Panc1 (cell line): ENCODE results near the gene DYNC2LI1. TPM values are rescaled to one million over a fixed set of nuclear protein-coding genes. Genes with fewer than 3 reads are reported as not detected.
A peak's percentile ranks its signal among the peaks of the same experiment; 100 is the strongest.

Source experiments
- ATAC-seq: fragments of 200-7000 bp; cut with Tn5 transposase; 2 replicates; pipeline ENCODE4 v1.9.1; 2020; ENCODE audit warnings: mild to moderate bottlenecking, moderate library complexity
- BruUV-seq: library from RNA; stranded (reverse); fragments of 400-500 nt; replicated peaks from 2 replicates; lab custom pipeline; 2021; lab: Mats Ljungman, UMichigan
- CTCF ChIA-PET: fragments of 300-600 bp; sonication (Branson Sonifier 250); formaldehyde crosslinking; loops from one replicate; lab custom pipeline; 2022; ENCODE audit warnings: antibody characterized with exemption; lab: Charles Lee
- POLR2A ChIA-PET: fragments of 300-600 bp; sonication (Branson Sonifier 250); formaldehyde crosslinking; loops from one replicate; lab custom pipeline; 2022; ENCODE audit warnings: antibody characterized with exemption; lab: Charles Lee
- DNase-seq: peaks from one replicate; pipeline ENCODE4 v3.0.0-alpha.2; 2010; ENCODE audit warnings: low read depth, low spot score
- H3K27ac ChIP-seq: 2 replicates; pipeline ENCODE4 v1.5.1; 2011; ENCODE audit warnings: mild to moderate bottlenecking, low read length, inconsistent platforms
- H3K27me3 ChIP-seq: fragments of 200-500 bp; sonication (Bioruptor generic); 2 replicates; pipeline ENCODE4 v1.6.0; 2014; ENCODE audit warnings: low read length, inconsistent platforms; ENCODE audit not compliant: control insufficient read depth, insufficient read depth
- H3K36me3 ChIP-seq: fragments of 200-500 bp; sonication (Bioruptor generic); 2 replicates; pipeline ENCODE4 v1.5.1; 2014; ENCODE audit warnings: inconsistent platforms, mild to moderate bottlenecking, low read length, moderate library complexity; ENCODE audit not compliant: control insufficient read depth, insufficient read depth
- H3K4me1 ChIP-seq: 2 replicates; pipeline ENCODE4 v1.5.1; 2011; ENCODE audit warnings: inconsistent platforms, mild to moderate bottlenecking, low read length, moderate library complexity; ENCODE audit not compliant: control insufficient read depth, insufficient read depth
- H3K4me3 ChIP-seq, 2 experiments: 2 replicates each; pipeline ENCODE4 v1.5.1; 2011 to 2012; ENCODE audit warnings: low read depth in 2 of 2, low read length in 2 of 2, mild to moderate bottlenecking in 2 of 2, inconsistent platforms in 1 of 2, moderate library complexity in 1 of 2
- H3K9me3 ChIP-seq: fragments of 200-500 bp; sonication (Bioruptor generic); 2 replicates; pipeline ENCODE4 v1.5.1; 2014; ENCODE audit warnings: low read depth, mild to moderate bottlenecking, inconsistent platforms, low read length, moderate library complexity; ENCODE audit not compliant: control insufficient read depth, insufficient read depth
- CTCF ChIP-seq: fragments of 450-650 bp; IDR thresholded peaks from 2 replicates; pipeline ENCODE4 v1.5.1; 2017; ENCODE audit warnings: mild to moderate bottlenecking
- POLR2AphosphoS5 ChIP-seq: IDR thresholded peaks from 2 replicates; pipeline ENCODE4 v1.6.1; 2012; ENCODE audit warnings: mild to moderate bottlenecking, low read depth, low read length, moderate library complexity
- SIN3A ChIP-seq: IDR thresholded peaks from 2 replicates; pipeline ENCODE4 v1.6.1; 2012; ENCODE audit warnings: low read depth, mild to moderate bottlenecking, low read length, moderate library complexity, borderline replicate concordance; ENCODE audit not compliant: insufficient read depth
- TCF7L2 ChIP-seq: IDR thresholded peaks from 2 replicates; pipeline ENCODE4 v1.6.1; 2011; ENCODE audit warnings: mild to moderate bottlenecking, low read depth, low read length, inconsistent platforms
- in situ Hi-C: cut with HindIII; loops from 2 replicates; pipeline ENCODE4 v1.10.0; 2016; ENCODE audit warnings: low sequenced_read_pairs, low pct_unique_long_range_greater_than_20kb
- intact Hi-C: fragments of 100-400 bp; cut with micrococcal nuclease; formaldehyde crosslinking; loops from one replicate; pipeline ENCODE4 v1.10.0; 2022; ENCODE audit not compliant: unreplicated experiment
- total RNA-seq: library from RNA; stranded (reverse); gene quantifications from one replicate; pipeline ENCODE4 v1.2.1, GENCODE V29; 2021; ENCODE audit not compliant: unreplicated experiment
- TF ChIP-seq, protein P1 (sequence below), 2 experiments: IDR thresholded peaks; 2 replicates each; pipeline ENCODE4 v1.6.1; 2011 to 2012; ENCODE audit warnings: low read depth in 2 of 2, control low read depth in 1 of 2, low read length in 1 of 2, mild to moderate bottlenecking in 1 of 2, moderate library complexity in 1 of 2; ENCODE audit not compliant: insufficient read depth in 1 of 2

The DYNC2LI1 gene
- total RNA-seq, 1 experiment from 2014 or later, result 8.5 TPM

DNA sequence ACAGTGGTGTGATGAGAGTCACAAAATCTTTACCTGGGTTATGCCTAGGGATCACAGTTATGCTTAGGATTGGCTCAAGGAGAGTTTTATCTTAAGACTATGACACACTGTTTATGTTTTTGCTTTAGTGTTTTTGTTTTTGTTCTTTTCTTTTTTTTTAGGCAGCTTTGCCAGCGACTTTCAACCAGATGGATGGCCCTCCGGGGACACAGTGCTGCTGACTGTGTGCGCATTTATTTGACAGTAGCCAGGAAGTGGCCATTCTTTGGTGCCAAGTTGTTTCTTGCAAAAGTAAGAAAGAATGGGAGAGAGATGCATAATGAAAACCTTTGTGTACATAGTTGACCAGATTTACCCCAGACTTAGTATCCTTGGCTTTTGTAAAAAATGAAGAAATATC is 15.1 kb upstream of the DYNC2LI1 start:
- Histone ChIP-seq H3K4me1 (peaks cover 18% of the 10 kb centered on the region), H3K27me3 (no peaks in the 10 kb centered on the region), H3K9me3 (no peaks in the 10 kb centered on the region), H3K36me3 (no peaks in the 10 kb centered on the region), H3K27ac (peak overlapping the region; percentile 77), H3K4me3 (no peak overlapping the region)
- POLR2A ChIA-PET, result interaction anchor here (0.6 kb wide), 3 partner anchors 23 to 33 kb away, joined by 4 to 6 read pairs (median 5); no protein-coding TSS in a partner anchor
- peak; percentile 54 for DNase-seq
- CTCF ChIA-PET, result no interaction called here
- BruUV-seq, result no TSS peak
- intact Hi-C loops (no loop called here), in situ Hi-C loops (no loop called here)
- ATAC-seq, result peak; percentile 73
- TF ChIP-seq, protein P1, sequence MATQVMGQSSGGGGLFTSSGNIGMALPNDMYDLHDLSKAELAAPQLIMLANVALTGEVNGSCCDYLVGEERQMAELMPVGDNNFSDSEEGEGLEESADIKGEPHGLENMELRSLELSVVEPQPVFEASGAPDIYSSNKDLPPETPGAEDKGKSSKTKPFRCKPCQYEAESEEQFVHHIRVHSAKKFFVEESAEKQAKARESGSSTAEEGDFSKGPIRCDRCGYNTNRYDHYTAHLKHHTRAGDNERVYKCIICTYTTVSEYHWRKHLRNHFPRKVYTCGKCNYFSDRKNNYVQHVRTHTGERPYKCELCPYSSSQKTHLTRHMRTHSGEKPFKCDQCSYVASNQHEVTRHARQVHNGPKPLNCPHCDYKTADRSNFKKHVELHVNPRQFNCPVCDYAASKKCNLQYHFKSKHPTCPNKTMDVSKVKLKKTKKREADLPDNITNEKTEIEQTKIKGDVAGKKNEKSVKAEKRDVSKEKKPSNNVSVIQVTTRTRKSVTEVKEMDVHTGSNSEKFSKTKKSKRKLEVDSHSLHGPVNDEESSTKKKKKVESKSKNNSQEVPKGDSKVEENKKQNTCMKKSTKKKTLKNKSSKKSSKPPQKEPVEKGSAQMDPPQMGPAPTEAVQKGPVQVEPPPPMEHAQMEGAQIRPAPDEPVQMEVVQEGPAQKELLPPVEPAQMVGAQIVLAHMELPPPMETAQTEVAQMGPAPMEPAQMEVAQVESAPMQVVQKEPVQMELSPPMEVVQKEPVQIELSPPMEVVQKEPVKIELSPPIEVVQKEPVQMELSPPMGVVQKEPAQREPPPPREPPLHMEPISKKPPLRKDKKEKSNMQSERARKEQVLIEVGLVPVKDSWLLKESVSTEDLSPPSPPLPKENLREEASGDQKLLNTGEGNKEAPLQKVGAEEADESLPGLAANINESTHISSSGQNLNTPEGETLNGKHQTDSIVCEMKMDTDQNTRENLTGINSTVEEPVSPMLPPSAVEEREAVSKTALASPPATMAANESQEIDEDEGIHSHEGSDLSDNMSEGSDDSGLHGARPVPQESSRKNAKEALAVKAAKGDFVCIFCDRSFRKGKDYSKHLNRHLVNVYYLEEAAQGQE (IDR thresholded peaks at IDR 0.05; ENCODE audit: insufficient read depth in 1 of 2, low read depth in 2 of 2, low read length in 1 of 2), result no peak
- no peak for TF ChIP-seq TCF7L2
- TF ChIP-seq SIN3A, result no peak
- no peak for TF ChIP-seq CTCF
- no peak for TF ChIP-seq POLR2AphosphoS5

DNA sequence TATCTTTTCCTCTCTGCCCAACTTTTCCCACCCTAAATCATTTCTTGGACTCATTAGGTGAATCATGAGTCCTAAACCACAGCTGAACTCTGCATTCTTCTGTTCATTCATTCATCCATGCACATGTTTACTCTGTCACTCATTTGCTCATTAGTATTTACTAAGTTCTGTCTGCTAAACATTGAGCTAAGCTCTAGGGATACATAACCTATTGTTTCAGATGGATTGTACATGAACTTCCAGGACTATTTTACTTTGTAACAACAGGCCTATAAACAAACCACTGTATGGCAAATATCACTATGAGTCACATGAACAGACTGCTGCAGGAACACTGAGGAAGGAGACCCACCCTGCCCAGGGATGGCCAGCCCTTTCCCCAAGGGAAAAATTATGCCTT is 14.6 kb upstream of the DYNC2LI1 start:
- H3K9me3 ChIP-seq, result no peaks in the 10 kb centered on the region
- TF ChIP-seq CTCF (no peak), POLR2AphosphoS5 (peak; percentile 42; the same call in 1 of the 2 replicates), SIN3A (no peak), TCF7L2 (0 out of 2 replicates have a peak, but pooled peaks have one; percentile 34)
- TF ChIP-seq, protein P1 (IDR thresholded peaks at IDR 0.05; ENCODE audit: insufficient read depth in 1 of 2, low read depth in 2 of 2, low read length in 1 of 2), result no peak
- intact Hi-C loops, result no loop called here
- peak; percentile 88 for DNase-seq
- H3K36me3 ChIP-seq, result no peaks in the 10 kb centered on the region
- no peak overlapping the region for H3K4me3 ChIP-seq
- POLR2A ChIA-PET, result interaction anchor here (0.6 kb wide), 3 partner anchors 23 to 34 kb away, joined by 4 to 6 read pairs (median 5); no protein-coding TSS in a partner anchor
- in situ Hi-C loops, result no loop called here
- CTCF ChIA-PET, result interaction anchor here (0.6 kb wide), 1 partner anchor 475 kb away, joined by 5 read pairs; no protein-coding TSS in a partner anchor
- peak overlapping the region; percentile 77 for H3K27ac ChIP-seq
- no TSS peak for BruUV-seq
- H3K4me1 ChIP-seq, result peaks cover 18% of the 10 kb centered on the region
- H3K27me3 ChIP-seq, result no peaks in the 10 kb centered on the region
- ATAC-seq, result peak; percentile 95
